Measurements from ENCODE around the gene UBE2M. TPM values are rescaled to one million over a fixed set of nuclear protein-coding genes. Genes with fewer than 3 reads are reported as not detected.

The UBE2M gene
- total and polyA plus RNA-seq, 2 experiments from 2014 or later: 8.7 to 60.3 TPM

DNA sequence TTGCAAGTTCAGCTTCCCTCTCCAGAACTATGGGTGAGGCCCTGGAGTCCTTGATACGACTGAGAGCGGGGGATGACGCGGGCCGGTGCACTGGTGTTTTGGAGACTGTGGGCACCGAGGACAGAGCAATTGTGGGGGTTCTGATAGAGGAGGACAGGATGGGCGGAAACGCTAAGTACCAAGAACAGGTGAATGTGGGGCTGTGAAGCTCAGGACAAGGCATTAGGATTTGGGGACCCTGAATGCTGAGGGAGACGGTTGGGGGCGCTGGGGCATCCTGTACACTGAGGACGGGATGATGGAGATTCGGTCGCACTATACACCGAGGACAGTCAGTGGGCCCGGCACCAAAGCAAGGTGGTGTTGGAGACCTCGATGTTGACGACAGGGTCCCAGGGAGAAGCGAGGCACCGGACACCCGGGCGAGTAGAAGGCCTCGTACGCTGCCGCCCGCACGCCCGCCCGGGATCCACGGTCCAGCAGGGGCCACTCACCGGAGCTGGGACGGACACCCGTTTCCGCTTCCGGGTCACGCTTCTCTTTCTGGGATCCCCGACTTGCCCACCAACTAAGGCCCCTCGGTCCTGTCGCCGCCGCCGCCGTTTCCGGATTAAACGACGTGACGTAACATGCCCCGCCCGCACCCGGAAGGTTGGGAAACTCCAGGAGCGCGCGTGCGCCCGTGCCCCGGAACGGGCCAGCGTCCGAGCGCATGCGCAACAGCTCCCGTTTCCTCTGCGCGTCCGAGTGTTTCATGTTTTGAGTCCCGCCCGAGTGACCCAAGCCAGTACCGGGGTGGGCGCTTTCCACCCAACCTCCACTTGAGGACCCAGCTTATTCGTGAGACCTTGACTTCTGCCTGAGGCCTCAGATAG, 3.7 kb downstream of the UBE2M start, which contains the start of gene CHMP2A:
Gene CHMP2A (minus strand): TSS at position 612 of the 875 bp plus-strand sequence. CDS start 893 bp downstream, outside the sequence.
- Histone ChIP-seq H4K20me1 (ENCODE audit: insufficient read depth) (no peaks in the 10 kb centered on the region), H3K4me2 (ENCODE audit: unreplicated experiment) (peak within 1 kb of the TSS; percentile 75), H3K4me3 (peak within 1 kb of the TSS; percentile 86), H3F3A (ENCODE audit: insufficient read depth) (peaks cover 41% of the 10 kb centered on the region), H3K9ac (peak within 1 kb of the TSS; percentile 96), H3K79me2 (ENCODE audit: insufficient read depth) (peaks cover 79% of the 10 kb centered on the region), H3K4me1 (ENCODE audit: insufficient read depth) (peaks cover 19% of the 10 kb centered on the region), H3K9me2 (ENCODE audit: insufficient read depth) (no peaks in the 10 kb centered on the region), H3K36me3 (ENCODE audit: low read depth) (peaks cover 28% of the 10 kb centered on the region), H3K27ac (peak within 1 kb of the TSS; percentile 79), H3K27me3 (replicated peaks; ENCODE audit: insufficient read depth) (no peaks in the 10 kb centered on the region), H2AFZ (peak within 1 kb of the TSS; percentile 73), H3K9me3 (ENCODE audit: low read depth) (no peaks in the 10 kb centered on the region)
- 1% methylated on average over 69 of the region's 69 CpGs for WGBS, 2 experiments (ENCODE audit: low coverage in 1 of 2, low lambda C conversion rate in 2 of 2, missing lambda C conversion rate in 2 of 2)
- DNase-seq: peak; percentile 99
- no peak for TF ChIP-seq EZH2phosphoT487 (IDR thresholded peaks at IDR 0.05; ENCODE audit: insufficient read depth, low read depth)
- no peak for TF ChIP-seq EZH2 (IDR thresholded peaks at IDR 0.05; ENCODE audit: insufficient read depth, poor library complexity, severe bottlenecking)
- in situ Hi-C loops (cut with MboI): no loop called here

DNA sequence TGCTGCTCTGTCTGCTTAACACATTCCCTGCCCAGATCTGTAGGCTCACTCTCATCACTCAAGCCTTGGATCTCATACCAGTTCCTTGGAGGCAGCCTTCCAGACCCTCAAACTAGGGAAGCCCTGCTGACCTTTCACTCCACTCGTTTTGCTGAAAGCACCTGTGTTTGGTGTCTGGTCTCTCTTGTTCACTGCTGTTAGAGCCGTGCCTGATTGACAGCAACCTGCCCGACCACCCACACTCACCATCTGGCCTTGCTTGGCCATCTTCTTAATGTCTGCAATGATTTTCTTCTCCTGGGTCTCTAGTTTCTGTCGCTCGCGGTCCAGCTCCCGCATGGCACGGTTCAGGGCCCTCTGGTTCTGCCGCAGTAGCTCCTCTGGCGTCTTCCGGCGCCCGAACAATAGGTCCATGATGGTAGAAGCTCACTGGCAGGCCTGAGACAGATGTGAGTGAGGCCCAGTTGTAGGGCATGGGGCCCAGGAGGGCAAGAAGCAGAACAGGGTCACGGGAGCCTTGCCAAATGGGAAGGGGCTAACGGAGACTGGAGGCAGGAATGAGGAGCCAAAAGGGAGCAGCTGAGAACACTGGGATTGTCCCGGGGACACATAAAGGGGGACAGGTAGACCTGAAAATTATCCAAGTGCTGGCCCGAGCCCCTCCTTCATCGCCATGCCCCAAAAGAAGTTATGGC, 4.5 kb downstream of the UBE2M start:
- Histone ChIP-seq H3K4me1 (ENCODE audit: insufficient read depth) (peaks cover 19% of the 10 kb centered on the region), H3K27ac (peak overlapping the region; percentile 79), H3K4me2 (ENCODE audit: unreplicated experiment) (peak overlapping the region; percentile 75), H3K9me3 (ENCODE audit: low read depth) (no peaks in the 10 kb centered on the region), H4K20me1 (ENCODE audit: insufficient read depth) (no peaks in the 10 kb centered on the region), H3K9ac (peak overlapping the region; percentile 90), H3F3A (ENCODE audit: insufficient read depth) (peaks cover 40% of the 10 kb centered on the region), H3K36me3 (ENCODE audit: low read depth) (peaks cover 36% of the 10 kb centered on the region), H2AFZ (no peak overlapping the region), H3K9me2 (ENCODE audit: insufficient read depth) (no peaks in the 10 kb centered on the region), H3K79me2 (ENCODE audit: insufficient read depth) (peaks cover 87% of the 10 kb centered on the region), H3K27me3 (replicated peaks; ENCODE audit: insufficient read depth) (no peaks in the 10 kb centered on the region), H3K4me3 (peak overlapping the region; percentile 86)
- in situ Hi-C loops (cut with MboI): no loop called here
- 29 to 31% methylated on average over 18 of the region's 18 CpGs for WGBS, 2 experiments (ENCODE audit: low coverage in 1 of 2, low lambda C conversion rate in 2 of 2, missing lambda C conversion rate in 2 of 2)
- no peak for DNase-seq
- TF ChIP-seq EZH2phosphoT487 (IDR thresholded peaks at IDR 0.05; ENCODE audit: insufficient read depth, low read depth) (no peak), EZH2 (IDR thresholded peaks at IDR 0.05; ENCODE audit: insufficient read depth, poor library complexity, severe bottlenecking) (no peak)

DNA sequence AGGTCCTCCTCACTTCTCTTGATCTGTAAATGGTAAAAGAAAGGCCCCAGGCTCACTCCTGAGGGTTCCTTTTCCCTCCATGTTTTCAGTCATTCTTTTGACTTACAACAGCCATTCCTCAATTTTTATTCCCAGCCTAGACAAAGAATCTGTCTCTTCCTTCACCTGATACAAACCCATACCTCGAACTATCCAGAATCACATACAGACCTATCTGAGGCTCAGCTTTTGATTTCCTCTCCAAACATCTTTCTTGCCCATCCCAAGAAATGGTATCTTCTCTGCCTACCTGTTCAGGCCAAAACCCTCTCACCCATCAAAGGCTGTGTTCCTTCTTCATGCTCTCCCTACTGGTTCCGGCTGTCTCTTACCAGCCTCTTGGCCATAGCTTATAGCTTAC, 5.8 kb downstream of the UBE2M start:
- H3K4me1 ChIP-seq (ENCODE audit: insufficient read depth): peaks cover 19% of the 10 kb centered on the region
- H3K79me2 ChIP-seq (ENCODE audit: insufficient read depth): peaks cover 95% of the 10 kb centered on the region
- no peak overlapping the region for H3K9ac ChIP-seq
- H3K27me3 ChIP-seq (replicated peaks; ENCODE audit: insufficient read depth): no peaks in the 10 kb centered on the region
- no peak overlapping the region for H3K27ac ChIP-seq
- peaks cover 45% of the 10 kb centered on the region for H3K36me3 ChIP-seq (ENCODE audit: low read depth)
- no peaks in the 10 kb centered on the region; the same call in 1 of the 2 replicates for H4K20me1 ChIP-seq (ENCODE audit: insufficient read depth)
- 99 to 100% methylated on average over 2 of the region's 2 CpGs for WGBS, 2 experiments (ENCODE audit: low coverage in 1 of 2, low lambda C conversion rate in 2 of 2, missing lambda C conversion rate in 2 of 2)
- no peaks in the 10 kb centered on the region for H3K9me3 ChIP-seq (ENCODE audit: low read depth)
- no peak for DNase-seq
- no peak for TF ChIP-seq EZH2phosphoT487 (IDR thresholded peaks at IDR 0.05; ENCODE audit: insufficient read depth, low read depth)
- no peak for TF ChIP-seq EZH2 (IDR thresholded peaks at IDR 0.05; ENCODE audit: insufficient read depth, poor library complexity, severe bottlenecking)
- in situ Hi-C loops (cut with MboI): no loop called here
- H3F3A ChIP-seq (ENCODE audit: insufficient read depth): peaks cover 40% of the 10 kb centered on the region
- no peaks in the 10 kb centered on the region for H3K9me2 ChIP-seq (ENCODE audit: insufficient read depth)
- no peak overlapping the region for H2AFZ ChIP-seq
- H3K4me2 ChIP-seq (ENCODE audit: unreplicated experiment): no peak overlapping the region
- H3K4me3 ChIP-seq: no peak overlapping the region

DNA sequence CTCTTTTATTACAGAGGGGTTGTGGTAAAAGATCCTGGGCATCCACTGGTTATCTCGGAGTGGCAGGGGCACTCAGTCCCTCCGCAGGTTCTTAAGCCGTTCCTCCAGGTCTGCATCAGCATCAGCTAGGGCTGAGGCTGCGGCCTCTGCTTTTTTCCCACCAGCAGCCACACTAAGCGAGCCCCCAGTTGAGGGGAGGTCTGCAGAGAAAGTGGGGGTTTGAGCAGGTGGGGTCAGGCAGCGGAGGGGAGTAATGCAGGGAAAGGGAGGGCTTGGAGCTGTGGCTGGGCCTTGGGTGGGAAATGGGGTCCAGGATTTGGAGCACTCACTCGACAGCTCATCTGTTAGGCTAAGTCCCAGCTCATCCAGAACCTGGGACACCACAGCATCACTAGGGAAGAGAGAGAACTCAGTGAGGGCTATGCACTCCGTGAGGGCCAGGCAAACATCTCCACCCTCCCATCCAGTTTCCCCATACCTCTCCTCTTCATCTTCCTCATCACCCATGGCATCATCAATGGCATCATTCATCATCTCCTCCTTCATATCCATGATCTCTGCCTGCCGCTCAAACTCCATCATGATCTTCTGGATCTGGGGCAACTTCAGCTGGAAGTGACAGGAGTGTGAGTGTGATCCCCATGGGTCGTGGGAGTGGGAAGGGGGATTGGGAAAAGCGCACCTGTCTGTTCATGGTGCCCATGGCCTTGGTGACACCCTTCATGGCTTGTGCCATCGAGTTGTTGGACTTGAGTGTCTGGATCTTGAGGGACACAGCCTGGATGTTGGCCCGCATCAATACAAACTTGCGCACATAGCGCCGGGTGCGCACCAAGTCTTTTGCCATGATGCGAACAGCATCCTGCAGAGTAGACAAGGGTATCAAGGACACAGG, 6.6 kb downstream of the UBE2M start:
- WGBS, 2 experiments (ENCODE audit: low coverage in 1 of 2, low lambda C conversion rate in 2 of 2, missing lambda C conversion rate in 2 of 2): 93 to 94% methylated on average over 17 to 18 of the region's 18 CpGs
- peaks cover 50% of the 10 kb centered on the region for H3K36me3 ChIP-seq (ENCODE audit: low read depth)
- H3K27ac ChIP-seq: no peak overlapping the region
- no peaks in the 10 kb centered on the region; the same call in 1 of the 2 replicates for H4K20me1 ChIP-seq (ENCODE audit: insufficient read depth)
- H3K4me3 ChIP-seq: no peak overlapping the region
- peaks cover 22% of the 10 kb centered on the region for H3K4me1 ChIP-seq (ENCODE audit: insufficient read depth)
- no peak overlapping the region for H3K9ac ChIP-seq
- no peaks in the 10 kb centered on the region for H3K9me3 ChIP-seq (ENCODE audit: low read depth)
- in situ Hi-C loops (cut with MboI): no loop called here
- H3K4me2 ChIP-seq (ENCODE audit: unreplicated experiment): no peak overlapping the region
- DNase-seq: no peak
- no peak for TF ChIP-seq EZH2phosphoT487 (IDR thresholded peaks at IDR 0.05; ENCODE audit: insufficient read depth, low read depth)
- TF ChIP-seq EZH2 (IDR thresholded peaks at IDR 0.05; ENCODE audit: insufficient read depth, poor library complexity, severe bottlenecking): no peak
- no peaks in the 10 kb centered on the region for H3K27me3 ChIP-seq (replicated peaks; ENCODE audit: insufficient read depth)
- no peak overlapping the region for H2AFZ ChIP-seq
- H3K79me2 ChIP-seq (ENCODE audit: insufficient read depth): peaks cover 95% of the 10 kb centered on the region
- H3F3A ChIP-seq (ENCODE audit: insufficient read depth): peaks cover 40% of the 10 kb centered on the region
- H3K9me2 ChIP-seq (ENCODE audit: insufficient read depth): no peaks in the 10 kb centered on the region

All from GM23248 (cell line).